Stimulated activated CD8-positive, alpha-beta memory T cell treated with anti-CD3 and anti-CD28 coated beads, Interleukin-12 subunit alpha, Interleukin-12 subunit beta, amount 100 ng/mL, for 24 hours (primary cell): ENCODE data around the gene ENOX2.

Source experiments
- DNase-seq: peaks from one replicate; pipeline ENCODE4 v3.0.0-alpha.2; 2020; ENCODE audit errors: extremely low read depth

Gene ENOX2

DNA sequence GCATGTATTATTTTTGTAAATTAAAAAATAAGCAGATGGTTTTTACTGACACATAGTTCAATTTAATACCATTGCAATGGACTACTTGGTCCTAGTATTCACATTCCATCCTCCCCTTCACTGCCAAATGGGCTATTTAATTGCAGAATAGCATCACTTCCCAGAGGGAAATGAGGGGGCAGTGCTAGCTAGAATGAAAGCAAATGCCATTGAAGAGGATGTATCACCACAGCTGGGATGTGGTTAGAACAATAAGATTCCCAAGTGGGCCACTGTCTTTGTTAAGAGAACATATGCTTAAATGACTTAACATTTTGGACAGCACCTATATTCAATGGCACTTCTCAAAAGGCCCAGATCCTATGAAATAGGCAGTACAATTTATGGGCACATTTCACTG lies 276.5 kb downstream of the ENOX2 start:
- no peak for DNase-seq

DNA sequence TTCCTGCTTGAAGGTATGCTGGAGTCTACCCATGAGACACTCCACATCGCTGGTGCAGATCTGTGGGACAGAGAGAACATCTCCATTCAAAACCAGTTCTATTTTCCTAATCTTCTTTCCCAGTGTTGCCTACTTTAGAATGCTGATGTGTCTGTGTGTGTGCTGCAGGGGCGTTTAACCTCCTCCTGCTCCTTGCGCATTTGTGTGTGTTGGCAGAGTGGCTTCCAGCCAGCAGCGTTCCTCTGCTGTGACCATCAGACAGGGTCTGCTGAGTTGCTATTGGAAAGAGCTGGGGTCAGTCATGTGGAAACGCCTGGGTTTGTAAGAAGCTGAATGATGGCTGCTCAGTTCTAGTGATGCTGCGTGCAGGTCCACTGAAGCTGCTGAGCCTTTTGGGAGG lies 277.6 kb downstream of the ENOX2 start:
- DNase-seq = no peak

DNA sequence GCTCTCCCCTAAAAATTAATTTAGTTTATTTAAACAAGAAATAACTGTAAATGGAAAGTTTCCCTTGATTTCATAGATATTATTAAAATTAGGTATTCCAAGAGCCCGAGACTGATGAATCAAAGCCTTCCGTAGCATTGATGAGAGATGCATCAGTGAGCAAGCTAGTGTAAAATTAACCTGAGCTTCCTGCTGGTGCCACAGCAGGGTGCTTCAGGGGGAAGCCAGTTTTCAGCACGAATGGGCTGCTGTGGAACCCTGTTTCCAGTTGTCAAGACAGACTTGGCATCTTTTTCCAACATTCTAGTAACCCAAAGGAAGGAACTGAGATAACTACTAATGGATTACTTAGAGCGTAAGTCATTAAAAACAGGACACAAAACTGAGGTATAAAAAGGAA lies 279.5 kb downstream of the ENOX2 start:
- DNase-seq = no peak

DNA sequence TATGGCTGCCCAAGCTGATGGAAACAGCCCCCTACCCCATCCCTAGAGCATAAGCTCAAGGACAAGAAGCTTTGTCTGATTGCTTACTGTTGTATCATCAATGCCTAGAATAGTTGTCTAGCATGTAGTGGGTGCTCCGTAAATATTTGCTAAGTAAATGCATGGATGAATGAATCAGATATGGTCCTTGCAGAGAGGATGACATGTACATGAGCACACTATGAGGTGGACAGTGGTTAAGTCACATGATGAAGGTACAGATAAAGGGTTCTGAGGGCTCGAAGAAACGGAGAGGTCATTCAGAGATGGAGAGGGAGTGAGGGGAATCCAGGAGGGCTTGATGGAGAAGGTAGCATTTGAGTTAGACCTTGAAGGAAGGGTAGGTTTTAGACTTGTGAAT lies 287.1 kb downstream of the ENOX2 start:
- no peak for DNase-seq

DNA sequence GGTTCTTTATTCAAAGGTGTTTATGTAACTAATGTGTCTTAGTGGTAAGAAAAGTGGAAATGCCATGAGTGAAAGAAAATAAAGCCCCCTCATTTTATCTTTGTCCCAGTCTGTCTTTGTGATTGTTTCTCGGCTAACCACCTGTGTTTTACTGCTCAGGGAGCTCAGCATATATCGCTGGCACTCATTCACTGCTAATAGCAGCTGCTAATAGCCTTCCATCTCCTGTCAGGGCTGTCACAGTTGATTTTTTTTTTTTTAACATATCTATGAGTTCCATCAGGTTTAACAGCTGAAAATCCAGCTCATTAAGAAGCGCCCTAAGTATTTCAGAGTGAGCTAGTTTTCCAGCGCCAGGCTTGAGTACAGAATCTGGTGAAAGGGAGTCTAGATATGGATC lies 295.6 kb downstream of the ENOX2 start:
- DNase-seq = no peak

DNA sequence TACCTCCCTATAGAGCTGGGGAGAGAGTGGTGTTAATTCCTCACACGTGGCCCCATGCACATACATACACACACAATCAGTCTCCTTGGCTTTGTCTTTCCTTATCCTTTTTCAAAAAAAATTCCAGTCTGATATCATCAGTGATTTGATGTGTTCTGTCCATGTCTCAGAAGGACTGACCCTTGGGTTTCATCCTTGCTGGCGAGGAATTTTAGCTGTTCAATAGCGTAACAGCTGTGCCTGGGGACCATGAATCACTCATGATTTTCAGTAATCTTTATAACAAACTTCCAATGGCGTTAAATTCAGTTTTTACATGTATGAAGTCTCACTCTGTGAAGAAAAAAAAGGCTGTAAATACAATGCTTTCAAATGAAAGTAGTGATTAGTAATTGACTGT lies 296.6 kb downstream of the ENOX2 start:
- no peak for DNase-seq

DNA sequence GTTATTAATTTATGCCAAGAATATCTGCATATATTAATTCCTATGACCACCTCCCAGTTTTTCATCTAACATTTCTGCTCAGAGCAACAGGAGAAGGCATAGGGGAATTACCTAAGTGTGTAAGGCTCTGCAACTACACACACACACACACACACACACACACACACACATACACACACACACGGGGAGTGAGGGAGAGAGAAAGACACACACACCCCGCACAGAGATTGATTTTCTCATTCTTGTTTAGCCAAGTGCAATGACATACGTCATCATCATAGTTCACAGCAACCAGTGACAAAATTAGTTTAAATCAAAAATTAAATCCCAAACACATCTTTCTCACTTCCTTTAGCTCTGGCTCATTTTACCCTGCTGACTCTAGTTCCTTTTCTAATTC lies 298.1 kb downstream of the ENOX2 start:
- DNase-seq = no peak

DNA sequence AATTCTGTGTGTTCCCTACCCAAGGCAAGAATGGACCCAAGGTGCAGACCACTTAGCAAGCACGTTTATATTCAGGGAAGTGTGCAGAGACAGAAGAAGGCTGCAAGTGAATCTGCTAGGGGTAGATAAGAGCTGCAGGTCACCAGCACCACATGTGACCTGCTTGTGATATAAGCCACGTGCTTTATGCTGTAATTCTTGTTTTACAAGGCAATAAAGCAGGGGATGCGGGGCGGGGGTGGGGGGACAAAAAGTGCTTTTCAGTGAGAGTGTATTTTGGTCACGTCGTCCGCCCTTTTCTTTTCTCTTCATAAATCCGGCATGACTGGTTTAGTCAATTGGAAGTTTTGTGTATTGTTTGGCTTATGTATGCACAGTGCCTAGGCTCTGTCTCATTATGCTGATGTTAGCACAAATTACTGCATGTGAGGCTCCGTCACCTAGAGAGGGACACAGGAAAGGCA lies 308.5 kb downstream of the ENOX2 start:
- DNase-seq = no peak

DNA sequence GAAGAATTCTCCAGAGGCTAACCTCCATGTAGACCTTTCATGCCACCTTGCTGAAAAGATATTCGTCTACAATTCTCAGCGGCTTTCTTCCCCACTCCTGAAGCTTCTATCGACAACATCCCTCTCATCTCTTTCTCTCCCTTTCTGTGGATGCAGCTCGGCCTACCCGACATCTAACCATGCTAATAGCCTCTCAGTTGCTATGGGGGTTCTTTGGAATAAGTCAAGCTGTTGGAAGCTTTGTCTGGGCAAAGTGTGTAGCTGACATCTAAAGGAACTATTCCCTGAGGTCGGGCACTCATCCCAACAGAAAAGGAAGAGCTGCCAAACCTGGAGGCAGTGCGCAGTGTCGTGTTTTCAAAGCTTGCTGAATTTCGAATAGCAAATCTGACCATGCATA lies 309.1 kb downstream of the ENOX2 start:
- no peak for DNase-seq

DNA sequence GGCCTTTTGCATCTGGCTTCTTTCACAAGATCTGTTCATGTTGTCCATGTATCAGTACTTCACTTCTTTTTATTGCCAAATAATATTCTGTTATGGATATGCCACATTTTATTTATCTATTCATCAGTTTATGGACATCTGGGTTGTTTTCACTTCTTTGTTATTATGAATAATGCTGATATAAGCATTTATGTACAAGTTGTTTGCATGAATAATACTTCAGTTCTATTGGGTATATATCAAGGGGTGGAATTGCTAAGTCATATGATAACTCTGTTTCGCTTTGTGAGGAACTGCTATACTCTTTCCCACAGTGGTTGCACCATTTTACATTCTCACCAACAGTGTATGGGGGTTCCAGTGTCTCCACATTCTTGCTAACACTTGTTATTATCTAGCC lies 310.8 kb downstream of the ENOX2 start:
- no peak for DNase-seq

GRCh38 chrX:130578906-130579305 lies 324.1 kb downstream of the ENOX2 start:
- no peak for DNase-seq

DNA sequence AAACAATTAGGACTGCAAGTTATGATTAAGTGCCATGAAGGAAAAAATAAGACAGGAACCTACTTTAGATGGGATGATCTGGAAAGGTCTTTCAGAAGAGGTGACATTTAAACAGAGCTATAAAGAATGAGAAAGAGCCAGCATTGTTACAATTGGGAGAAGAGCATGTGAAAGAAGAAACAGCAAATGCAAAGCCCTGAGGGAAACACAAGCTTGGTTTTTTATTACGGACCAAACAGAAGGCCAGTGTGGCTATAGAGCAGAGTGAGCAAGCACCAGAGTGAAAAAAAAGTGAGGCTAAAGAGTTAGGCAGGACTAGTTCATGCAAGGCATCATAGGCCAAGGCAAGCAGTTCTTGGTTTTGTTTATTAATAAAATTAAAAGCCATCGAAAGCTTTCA lies 325.6 kb downstream of the ENOX2 start:
- DNase-seq = no peak

- no peak for DNase-seq
Measured at GRCh38 chrX:130575831-130576389, 327.1 kb downstream of the ENOX2 start.
